Left colon (tissue), 2 donors: ENCODE data around the gene CNR2. TPM values are rescaled to one million over a fixed set of nuclear protein-coding genes. Genes with fewer than 3 reads are reported as not detected.
"Not testable (repeated sequence)": the region's sequence is repeated elsewhere in the genome, so short reads cannot be mapped to it uniquely, and the experiment has no call there.

Experiments
- ATAC-seq: fragments of 200-7000 bp; cut with Tn5 transposase; one replicate; pipeline ENCODE4 v1.9.1; 2020; ENCODE audit warnings: mild to moderate bottlenecking, moderate library complexity
- DNase-seq, 2 donors: peaks; one replicate each; pipeline ENCODE4 v3.0.0-alpha.2; 2020
- intact Hi-C, 2 donors: fragments of 100-400 bp; cut with DNase I in 1 of 2; cut with micrococcal nuclease in 1 of 2; formaldehyde crosslinking; loops; one replicate each; pipeline versions ENCODE4 v1.11.2 to v1.14.0; 2022; cut with DNase I, micrococcal nuclease
- long read RNA-seq: library from polyadenylated mRNA; unstranded; transcript quantifications from one replicate; pipeline ENCODE4 v2.0.0, GENCODE V29; 2021
- total RNA-seq, 2 donors: library from RNA; stranded (reverse); fragmentation: NEBNext Ultra II Directional; extraction: Animal tissue kit (Norgen Biotek cat#: 25700); gene quantifications; one replicate each; pipeline ENCODE4 v1.2.1, GENCODE V29; 2021
- donor health status: DM: no; HTN: no; CAD: no.
- donor health status: DM: yes; HTN: yes; CAD: no.

CNR2 gene
- total RNA-seq = under 1 TPM; 0.09 to 0.39 TPM
- long read RNA-seq, full-length matches to known transcripts = 1 of 2 reads
- long read RNA-seq, partial matches to known transcripts = 0 of 2 reads
- long read RNA-seq, other reads (novel, unspliced or antisense) = 1 of 2 reads

DNA sequence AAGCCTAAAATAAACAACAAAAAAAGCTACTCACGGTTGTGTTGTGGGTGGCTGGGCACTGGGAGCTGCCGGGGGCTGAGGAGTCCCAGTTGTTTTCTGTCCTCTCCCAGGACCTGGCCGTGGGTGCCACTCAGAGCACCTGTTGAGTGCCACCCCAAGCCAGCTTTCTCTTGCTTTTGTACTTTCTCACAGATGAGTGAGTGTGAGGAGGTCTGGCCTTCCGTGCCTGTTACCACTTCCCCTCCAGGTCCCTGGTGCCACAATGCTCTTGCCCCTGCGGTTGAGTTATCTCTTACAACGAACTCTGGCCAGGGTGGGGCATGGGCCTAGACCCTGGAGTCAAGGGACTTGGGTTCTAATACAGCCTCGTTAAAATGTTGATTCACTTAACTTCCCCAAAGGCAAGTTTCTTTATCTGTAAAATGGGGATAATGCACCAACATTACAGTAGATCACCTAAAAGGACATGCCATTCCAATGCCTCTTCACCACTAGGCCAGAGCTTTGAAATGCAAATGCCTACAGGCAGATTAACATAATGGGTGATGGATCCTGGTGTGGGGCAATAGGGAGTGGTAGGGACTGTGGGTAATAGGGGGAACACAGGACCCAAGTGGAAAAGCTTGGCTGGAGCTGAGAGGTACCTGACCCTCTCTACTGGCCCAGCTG, at the start of gene CNR2:
Gene CNR2, minus strand, starts transcription at position 151 of the 669 bp plus-strand sequence. CDS start 37,745 bp downstream, outside the sequence.
- DNase-seq (peak in 1 of 2 donors; percentile 28), ATAC-seq (no peak)
- intact Hi-C loops = loop anchor here in 1 of 2 donors (10.0 kb wide), 1 partner anchor 99 kb away; no protein-coding TSS in a partner anchor

DNA sequence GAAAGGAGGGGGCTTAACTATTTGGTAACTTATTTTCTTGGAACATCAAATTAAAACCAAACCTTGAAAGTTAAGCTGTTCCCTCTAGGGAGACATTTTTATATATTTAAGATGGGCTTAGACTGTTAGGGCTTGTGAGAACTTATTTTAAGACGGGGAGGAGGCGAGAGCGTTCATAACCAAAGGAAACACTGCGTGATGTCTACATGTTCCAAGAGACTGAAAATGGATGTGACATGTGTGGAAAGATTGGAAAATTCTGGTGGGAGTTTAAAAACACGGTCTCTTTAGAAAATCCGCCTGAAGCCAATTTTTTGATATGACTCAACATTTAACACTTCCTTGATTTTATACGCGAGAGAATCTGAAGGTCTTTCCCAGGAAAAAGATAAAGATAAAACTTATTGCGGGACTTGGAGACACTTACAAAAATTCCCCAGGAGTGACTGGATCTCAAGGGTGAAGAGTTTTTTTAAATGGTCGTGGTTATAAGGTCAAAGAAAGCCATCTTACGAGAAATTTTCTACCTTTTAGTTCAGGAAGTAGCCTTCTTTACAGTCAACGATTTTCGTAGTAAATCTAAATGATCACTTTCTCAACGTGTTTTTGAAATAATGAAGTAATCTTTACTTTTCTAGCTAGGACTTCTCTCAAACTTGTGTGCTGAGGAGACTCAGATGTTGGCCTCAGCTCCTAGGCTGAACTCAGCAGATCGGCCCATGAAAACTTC, 47.3 kb upstream of the CNR2 start:
- intact Hi-C loops = no loop called here
- ATAC-seq (no peak), DNase-seq (no peak)

DNA sequence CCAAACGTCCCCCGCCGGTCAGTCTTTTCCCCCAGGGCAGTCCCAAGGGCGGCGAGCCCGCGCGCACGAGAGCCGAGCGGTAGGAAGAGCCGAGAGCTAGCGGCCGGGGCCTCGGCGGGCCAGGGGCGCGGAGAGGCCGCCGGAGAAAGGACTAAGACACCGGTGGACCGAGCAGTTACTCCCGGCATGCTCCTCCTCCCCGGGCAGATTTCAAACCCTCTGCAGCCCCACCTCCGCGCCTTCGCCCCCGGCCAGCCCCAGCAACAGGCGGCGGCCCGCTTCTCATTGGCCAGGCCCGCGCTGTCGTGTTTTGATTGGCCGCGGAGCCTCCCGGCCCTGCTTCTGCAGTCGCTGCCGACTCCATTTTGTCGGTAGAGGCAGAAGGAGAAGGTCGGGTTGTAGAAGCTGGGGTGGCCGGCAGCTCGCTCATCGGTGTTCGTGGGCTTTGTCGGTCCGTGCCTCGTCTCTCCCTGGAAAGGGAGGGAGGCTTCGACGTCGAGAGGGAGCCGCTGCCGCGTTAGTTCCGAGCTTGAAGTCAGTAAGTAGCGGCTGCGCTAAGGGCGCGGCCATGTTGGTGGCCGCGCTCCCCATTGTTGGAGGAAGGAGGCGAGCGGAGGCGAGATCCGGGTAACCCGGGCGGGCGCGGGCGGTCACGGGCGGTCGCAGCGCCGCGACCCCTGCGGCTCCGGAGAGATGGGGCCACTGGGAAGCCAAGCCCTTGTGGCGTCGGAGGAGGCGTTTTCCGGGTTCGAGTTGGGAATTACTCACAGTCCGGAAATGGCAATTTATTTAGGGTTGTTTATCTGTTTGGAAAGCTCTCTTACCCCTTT, 46.5 kb upstream of the CNR2 start, which contains the start of gene PNRC2:
Gene PNRC2, plus strand, starts transcription at position 368 of the 830 bp plus-strand sequence. CDS start 1,630 bp downstream, outside the sequence.
- intact Hi-C loops = loop anchor here in 1 of 2 donors (10.0 kb wide), 1 partner anchor 65 kb away; no protein-coding TSS in a partner anchor
- peak; percentile 87 for ATAC-seq
- peak; percentile 97 to 98 for DNase-seq

DNA sequence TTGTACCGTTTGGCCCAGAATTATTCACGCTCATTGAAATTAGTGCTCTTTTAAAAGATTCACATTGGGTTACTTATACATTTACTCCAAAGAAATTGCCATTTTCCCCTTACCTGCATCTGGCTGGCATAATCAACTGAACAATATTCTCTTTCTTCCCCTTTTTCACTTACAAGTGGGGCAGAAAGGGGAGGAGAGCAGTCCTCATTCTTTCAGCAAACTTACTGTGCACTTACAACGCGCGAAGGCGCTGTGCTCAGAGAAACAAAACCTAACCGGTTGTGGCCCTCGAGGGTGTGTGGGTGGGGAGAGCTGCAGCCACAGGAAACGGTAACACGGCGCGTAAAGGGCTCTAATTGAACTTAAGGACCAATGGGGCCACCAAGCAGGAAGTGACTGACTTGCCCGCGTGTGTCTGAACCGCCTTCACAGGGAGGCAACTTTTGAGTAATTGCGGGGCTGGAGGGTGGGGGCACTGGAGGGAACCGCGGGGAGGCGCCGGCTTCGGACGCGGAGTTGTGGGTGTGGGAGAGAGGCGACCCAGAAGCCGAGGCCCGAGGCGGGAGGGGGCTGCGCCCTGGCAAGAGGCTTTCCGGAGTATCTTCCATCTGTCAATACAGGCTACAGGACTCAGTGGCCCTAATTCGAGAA, 45.8 kb upstream of the CNR2 start:
- peak; percentile 89 to 94 for DNase-seq
- ATAC-seq = peak; percentile 80
- intact Hi-C loops = loop anchor here in 1 of 2 donors (10.0 kb wide), 1 partner anchor 66 kb away; no protein-coding TSS in a partner anchor

DNA sequence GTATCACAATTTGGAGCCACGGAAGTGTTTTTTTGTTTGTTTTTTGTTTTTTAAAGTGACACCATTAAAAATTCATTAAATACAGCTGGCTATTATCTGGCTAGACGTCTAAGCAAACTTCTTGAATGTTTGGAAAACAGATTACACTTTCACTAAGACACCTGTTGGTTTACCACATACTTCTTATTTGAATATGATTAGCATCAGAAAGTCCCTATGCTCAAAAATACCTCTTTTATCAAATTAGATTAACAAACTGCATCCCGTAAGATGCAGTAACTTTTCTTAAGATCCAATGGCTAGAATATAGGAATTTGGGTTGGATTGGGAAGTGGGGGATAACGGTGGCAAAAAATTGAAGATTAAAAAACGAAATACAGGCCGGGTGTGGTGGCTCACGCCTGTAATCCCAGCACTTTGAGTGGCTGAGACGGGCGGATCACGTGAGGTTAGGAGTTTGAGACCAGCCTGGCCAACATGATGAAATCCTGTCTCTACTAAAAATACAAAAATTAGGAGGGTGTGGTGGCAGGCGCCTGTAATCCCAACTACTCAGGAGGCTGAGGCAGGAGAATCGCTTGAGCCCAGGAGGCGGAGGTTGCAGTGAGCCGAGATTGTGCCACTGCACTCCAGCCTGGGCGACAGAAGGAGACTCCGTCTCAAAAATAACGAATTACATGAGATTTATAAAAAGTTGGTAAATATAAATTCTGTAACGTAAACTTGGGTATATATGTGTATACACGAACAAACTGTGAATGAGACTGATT, 45.1 kb upstream of the CNR2 start:
- intact Hi-C loops = loop anchor here in 1 of 2 donors (10.0 kb wide), 1 partner anchor 67 kb away; no protein-coding TSS in a partner anchor

DNA sequence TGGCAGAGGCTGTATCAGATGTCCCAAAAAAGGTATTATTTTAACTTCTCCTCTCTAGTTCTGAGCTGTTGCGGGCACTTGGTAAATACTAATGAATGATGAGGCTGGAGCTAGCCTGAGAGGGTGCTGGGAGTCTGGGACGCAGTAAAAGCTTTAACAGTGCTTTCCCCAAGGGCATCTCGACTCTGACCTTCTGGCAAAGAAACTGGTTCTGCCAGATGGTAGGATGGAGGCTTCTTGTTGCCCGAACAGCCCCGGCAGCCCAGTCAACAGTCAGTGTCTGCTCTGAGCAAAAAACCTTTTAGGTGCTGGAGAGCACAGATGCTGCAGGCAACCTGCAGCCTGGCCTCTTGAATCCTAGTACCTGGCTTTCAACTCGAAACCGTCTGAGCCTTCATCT, 43.9 kb upstream of the CNR2 start:
- intact Hi-C loops = loop anchor here in 1 of 2 donors (10.0 kb wide), 1 partner anchor 68 kb away; no protein-coding TSS in a partner anchor
- ATAC-seq = peak; percentile 30
- DNase-seq = peak; percentile 64 to 77

More for the DNA sequence above, 45.1 kb upstream of the CNR2 start:
- ATAC-seq = not testable (repeated sequence)
- peak; percentile 36 to 37 for DNase-seq

DNA sequence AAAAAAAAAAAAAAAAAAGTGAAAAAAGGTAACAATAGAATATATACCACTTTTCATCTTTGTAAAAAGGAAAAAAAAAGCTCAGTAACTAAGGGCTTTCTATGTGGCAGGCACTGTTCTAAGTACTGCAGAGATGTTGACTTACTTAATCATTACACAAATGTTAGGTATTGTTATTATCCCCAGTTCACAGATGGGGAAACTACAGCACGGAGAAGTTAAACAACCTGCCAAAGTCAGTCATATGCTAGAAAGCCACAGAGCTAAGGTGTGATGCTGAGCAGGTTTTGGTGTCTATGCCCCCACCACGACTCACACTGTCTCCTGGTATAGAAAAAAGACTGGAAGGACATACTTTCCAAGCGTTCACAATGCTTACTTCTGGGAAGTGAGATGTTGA, 39.9 kb upstream of the CNR2 start:
- intact Hi-C loops = loop anchor here in 1 of 2 donors (10.0 kb wide), 1 partner anchor 72 kb away; no protein-coding TSS in a partner anchor
- ATAC-seq (no peak), DNase-seq (no peak)

DNA sequence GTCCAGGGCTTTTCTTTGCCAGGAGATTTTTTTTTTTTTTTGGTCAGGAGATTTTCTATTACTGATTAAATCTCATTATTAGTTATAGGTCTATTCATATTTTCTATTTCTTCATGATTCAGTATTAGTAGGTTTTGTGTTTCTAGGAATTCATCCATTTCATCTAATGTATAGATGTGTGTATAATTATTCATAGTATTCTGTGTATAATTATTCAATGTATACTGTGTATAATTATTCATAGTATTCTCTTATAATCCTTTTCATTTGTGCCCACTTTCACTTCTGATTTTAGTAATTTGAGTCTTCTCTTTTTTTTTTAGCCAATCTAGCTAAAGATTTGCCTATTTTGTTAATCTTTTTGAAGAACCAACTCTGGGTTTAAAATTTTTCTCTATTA, 34.2 kb upstream of the CNR2 start:
- ATAC-seq (no peak), DNase-seq (no peak)
- intact Hi-C loops = no loop called here

DNA sequence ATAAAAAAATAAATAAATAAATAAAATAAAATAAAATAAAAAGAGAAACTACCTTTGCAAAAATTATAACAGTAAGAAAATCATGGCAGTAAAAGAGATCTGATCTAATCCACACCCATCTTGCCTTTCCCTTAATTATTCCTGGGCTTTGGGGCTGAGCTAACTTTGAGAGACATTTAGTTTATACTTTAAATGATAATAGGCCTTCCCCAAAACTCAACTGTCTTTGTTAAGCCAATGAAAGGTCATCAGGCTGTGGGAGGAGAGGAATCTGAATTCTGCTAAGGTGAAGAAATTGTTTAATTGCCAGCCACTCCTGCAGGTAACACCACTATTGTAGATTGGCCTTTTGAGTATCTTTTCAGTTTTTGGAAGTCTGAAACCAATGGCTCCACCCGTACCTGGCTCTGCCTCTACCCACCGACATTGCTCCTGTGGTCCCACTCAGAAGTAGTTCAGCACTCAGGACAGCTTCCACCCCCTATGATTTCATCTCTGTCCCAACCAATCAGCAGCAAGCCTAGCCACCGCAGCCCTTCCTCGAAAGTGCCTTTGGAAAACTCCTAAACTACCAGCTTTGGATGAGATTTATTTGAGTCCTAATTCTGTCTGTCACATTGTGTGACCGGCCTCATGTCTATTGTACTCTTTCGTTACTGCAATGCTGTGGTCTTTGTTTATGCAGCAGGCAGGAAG, 23.5 kb upstream of the CNR2 start:
- intact Hi-C loops = no loop called here
- ATAC-seq (no peak), DNase-seq (no peak)

DNA sequence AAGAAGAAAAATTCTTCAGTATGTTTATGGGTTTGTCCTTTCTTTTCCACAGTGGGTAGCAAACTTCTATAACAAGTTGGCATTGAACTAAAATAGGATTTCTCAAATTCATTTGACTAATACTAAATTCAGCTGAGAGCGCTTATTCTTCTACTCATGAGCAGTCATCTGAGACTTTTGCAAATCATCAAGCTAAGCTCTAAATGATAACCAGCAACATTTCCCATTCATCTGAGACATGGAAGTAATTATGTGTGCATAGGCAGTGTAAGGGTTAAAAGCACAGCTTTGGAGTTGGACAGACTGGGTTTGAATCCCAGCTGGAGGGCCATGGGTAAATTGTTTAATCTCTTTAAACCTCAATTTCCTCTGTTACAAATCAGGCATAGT, 18.3 kb upstream of the CNR2 start:
- DNase-seq = no peak
- intact Hi-C loops = no loop called here
- no peak for ATAC-seq

DNA sequence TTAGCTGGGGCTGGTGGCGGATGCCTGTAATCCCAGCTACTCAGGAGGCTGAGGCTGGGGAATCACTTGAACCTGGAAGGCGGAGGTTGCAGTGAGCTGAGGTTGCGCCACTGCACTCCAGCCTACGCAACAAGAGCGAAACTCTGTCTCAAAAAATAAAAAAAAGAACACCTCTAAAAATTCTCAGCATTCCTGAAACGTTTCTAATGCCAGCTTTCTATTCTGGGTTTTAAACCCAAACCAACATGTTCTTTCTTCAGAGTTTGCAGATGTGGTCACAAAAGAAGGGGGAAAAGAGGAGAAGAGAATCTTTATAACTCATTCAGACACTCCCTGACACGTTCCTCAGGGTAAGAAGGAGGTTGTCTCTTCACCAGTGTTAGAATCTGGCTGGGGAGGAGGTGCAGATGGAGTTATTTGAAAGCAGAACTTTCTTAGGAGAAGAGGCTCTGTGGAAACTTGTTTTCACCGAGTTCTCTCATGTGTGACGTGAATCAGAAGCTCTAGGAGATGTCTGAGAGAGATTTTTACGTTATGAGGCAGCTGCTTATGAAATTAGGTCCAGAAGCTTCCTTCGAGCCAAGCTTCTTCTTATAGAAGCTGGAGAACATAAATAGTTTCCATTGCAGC, 17.8 kb upstream of the CNR2 start:
- ATAC-seq = no peak
- DNase-seq = no peak
- intact Hi-C loops = no loop called here

DNA sequence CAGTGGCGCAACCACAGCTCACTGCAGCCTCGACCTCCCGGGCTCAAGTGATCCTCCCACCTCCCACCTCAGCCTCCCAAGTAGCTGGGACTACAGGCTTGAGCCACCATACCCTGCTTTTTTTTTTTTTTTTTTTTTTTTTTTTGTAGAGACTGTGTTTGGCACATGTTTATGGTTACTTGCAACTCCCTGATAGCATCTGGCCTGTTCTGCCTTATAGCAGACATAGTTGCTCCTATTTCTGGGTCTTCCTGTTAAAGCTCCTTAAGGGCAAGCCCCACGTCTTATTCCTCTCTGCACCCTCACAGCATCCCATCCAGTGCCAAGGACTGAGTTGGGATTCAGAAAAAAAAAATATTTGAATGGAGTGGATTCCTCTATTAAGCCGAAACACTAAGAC, 17.1 kb upstream of the CNR2 start:
- ATAC-seq (no peak), DNase-seq (no peak)
- intact Hi-C loops = no loop called here

DNA sequence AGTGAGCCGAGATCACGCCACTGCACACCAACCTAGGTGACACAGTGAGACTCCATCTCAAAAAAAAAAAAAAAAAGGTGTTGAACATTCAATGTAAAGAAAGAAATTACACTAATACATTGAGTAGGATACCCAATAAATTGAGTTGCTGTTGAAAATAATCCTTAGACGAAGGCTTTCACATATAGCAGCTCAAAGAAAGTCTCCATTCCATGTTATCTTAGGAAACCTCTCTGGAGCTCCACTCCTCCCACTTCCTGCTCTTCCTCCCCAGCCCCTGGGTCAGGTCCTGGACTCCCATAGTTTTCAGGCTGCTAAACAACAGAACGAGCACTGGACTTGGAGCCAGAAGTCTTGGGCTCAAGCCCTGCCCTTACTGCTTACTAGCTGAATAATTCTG, 15.6 kb upstream of the CNR2 start:
- DNase-seq (no peak), ATAC-seq (no peak)
- intact Hi-C loops = no loop called here

DNA sequence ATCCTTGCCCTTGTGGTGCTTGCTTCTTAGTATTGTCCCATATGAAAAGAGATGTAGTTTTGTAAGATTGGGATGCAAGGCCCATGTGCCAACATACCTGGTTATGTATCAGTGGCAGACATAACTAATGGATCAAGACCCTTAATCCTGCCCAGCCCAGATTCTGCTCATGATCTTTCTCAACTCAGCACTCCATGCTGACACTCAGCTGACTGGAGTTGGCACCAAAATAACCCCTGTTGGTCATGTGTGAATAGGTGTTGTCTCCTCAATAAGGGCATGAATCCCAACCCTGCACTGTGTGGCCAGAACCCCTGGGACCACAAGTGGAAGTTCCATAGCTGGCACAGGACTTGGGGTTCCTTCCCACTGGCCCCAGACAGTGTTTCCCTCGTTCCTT, 13.9 kb upstream of the CNR2 start:
- no peak for DNase-seq
- no peak for ATAC-seq
- intact Hi-C loops = no loop called here

DNA sequence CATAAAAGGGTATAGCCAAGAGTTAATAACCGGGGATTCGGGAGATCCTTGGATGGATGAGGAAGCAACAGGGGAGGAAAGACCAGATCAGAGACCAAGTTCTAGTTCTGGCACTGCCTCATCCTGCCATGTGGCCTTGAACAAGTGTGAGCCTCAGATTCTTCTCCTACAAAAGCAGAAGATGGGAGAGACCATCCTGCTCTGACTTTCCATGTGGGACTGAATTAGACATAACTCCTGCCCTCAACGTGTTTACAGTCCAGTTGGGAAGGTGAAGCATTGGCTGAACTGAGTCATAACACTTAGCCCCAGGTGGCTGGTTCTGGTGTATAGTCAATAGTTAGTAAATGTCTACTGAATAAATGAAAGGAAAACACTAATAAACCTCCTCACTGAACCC, 12.1 kb upstream of the CNR2 start:
- ATAC-seq = no peak
- DNase-seq = no peak
- intact Hi-C loops = no loop called here

DNA sequence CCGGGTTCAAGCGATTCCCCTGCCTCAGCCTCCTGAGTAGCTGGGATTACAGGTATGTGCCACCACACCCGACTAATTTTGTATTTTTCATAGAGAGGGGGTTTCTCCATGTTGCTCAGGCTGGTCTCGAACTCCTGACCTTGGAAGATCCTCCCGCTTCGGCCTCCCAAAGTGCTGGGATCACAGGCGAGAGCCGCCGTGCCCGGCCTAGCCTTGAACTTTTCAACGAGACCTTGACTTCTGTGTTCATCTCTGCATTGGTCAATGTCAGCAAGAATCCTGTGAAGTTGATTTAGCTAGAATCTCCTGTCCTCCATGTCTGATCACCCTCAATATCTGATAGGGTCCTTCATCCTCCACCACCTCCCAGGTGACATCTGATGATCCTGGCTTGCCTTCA, 11.4 kb upstream of the CNR2 start:
- ATAC-seq (no peak), DNase-seq (no peak)
- intact Hi-C loops = no loop called here
